Stimulated activated CD8-positive, alpha-beta memory T cell treated with anti-CD3 and anti-CD28 coated beads, Interleukin-12 subunit alpha, Interleukin-12 subunit beta, amount 100 ng/mL, for 24 hours (primary cell): ENCODE measurements around the gene TIMELESS.
"Not testable (repeated sequence)": the region's sequence is repeated elsewhere in the genome, so short reads cannot be mapped to it uniquely, and the experiment has no call there.

Experiments used
- DNase-seq: peaks from one replicate; pipeline ENCODE4 v3.0.0-alpha.2; 2020; ENCODE audit errors: extremely low read depth

The TIMELESS gene

DNA sequence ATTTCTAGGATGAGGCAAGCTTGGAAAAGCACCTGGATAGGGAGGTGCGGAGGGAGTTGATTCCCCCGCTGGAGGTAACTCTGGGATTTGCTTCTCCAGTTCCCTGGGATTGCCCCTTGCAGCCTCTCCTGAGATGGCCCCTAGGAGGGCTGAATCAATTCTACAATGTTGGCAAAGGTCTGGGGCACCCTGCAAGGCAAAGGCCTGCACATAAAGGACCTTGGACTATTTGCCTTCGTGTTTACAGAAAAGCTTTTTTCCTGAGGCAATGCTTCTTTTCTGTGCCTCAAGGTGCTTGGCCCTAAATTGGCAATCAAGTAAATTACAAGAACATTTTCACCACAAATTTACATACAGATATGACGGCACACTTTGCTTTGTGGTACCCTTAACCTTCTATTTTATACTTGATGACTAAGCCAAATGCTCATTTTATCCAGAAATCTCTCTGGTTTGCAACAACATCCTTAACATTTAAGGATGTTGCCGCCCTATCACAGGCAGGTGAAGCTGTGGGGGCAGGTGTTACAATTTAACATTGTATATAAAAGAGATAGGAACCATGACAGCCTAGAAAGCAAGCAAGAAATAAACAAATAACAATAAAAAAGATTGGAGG, 40.3 kb downstream of the TIMELESS start:
- DNase-seq: no peak

DNA sequence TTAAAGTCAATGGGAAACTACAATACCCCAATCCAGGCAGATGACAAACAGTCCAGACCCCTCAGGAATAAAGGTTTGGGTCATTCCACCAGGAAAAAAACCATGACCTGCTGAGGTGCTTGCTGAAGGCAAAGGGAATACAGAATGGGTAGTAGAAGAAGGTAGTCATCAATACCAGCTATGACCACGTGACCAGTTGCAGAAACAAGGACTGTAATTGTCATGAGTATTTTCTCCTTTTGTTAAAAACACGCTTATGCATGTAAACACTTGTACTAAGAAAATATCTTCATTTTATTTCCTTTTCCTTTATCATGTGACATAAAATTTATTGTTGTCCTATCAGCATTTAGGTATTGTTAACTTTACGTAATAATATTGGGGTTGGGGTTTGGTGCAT, 45.0 kb downstream of the TIMELESS start:
- DNase-seq: not testable (repeated sequence)

DNA sequence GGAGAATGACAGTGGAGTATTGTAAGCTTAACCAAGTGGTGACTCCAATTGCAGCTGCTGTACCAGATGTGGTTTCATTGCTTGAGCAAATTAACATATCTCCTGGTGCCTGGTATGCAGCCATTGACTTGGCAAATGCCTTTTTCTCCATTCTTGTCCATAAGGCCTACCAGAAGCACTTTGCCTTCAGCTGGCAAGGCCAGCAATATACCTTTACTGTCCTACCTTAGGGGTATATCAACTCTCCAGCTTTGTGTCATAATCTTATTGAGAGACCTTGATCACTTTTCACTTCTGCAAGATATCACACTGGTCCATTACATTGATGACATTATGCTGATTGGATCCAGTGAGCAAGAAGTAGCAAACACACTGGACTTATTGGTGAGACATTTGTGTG, 47.6 kb downstream of the TIMELESS start:
- DNase-seq: not testable (repeated sequence)

DNA sequence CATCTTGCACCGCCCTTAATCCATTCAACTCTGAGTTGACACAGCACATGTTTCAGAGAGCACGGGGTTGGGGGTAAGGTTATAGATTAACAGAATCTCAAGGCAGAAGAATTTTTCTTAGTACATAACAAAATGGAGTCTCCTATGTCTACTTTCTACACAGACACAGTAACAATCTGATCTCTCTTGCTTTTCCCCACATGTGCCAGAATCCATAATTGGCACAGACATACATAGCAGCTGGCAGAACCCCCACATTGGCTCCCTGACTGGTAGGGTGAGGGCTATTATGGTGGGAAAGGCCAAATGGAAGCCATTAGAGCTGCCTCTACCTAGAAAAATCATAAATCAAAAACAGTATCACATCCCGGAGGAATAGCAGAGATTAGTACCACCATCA, 48.1 kb downstream of the TIMELESS start:
- not testable (repeated sequence) for DNase-seq

DNA sequence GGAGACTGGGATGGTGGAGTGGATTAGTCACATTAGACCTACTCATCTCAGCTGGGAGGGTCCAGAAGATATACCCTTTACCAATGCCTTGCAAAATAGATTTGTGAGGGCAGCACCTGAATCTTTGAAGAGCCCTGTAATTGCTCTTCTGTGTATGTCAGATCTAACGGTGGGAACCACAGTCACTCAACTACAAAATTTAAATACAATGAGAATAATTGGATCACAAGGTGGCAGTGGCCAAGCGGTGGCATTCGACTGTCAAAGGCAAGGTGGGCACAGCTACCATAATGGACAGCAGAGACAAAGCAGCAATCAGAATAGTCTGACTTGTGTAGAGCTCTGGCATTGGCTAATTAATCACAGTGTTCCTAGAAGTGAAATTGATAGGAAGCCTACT, 49.8 kb downstream of the TIMELESS start:
- not testable (repeated sequence) for DNase-seq

DNA sequence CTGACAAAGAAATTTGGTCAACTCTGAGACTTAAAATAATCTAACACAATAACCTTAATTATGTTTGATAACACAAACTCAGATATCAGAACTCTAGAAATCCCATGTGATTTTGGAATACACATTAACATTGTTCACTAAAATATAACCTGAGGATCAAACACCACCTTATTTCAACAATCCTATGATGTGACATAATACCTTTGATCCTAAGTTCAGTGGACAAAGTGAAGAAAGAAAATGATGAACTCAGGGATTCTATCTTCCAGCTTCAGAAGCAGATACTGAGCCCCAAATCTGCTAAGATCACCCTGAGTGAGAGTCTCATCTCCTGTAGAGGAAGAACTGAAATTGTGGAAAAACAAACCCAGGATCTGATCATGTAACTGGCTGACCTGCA, 50.9 kb downstream of the TIMELESS start:
- DNase-seq: no peak

DNA sequence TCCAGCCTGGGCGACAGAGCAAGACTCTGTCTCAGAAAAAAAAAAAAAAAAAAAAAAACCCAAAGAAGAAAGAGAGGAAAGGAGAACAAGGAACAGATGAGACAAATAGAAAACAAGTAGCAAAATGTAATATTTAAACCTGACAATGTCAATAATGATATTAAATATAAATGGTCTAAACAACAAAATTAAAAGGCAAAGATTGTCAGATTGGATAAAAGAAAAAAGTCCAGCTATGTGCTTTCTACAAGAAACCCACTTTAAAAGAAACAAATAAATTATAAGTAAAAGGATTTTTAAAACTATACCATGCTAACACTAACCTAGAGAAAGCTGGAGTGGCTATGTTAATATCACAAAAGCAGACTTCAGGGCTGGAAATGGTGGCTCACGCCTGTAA, 56.9 kb downstream of the TIMELESS start:
- no peak for DNase-seq

DNA sequence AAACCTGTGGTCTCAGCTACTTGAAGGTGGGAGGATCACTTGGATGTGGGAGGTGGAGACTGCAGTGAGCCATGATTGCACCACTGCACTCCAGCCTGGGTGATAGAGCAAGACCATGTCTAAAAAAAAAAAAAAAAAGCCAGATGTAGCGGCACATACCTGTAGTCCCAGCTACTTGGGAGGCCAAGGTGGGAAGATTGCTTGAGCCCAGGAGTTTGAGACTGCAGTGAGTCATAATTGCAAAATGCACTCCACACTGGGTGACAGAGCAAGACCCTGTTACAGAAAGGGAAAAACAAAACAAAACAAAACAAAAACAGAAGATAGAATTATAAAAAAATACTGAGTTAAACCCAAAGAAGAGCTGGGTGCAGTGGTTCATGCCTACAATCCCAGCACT, 57.5 kb downstream of the TIMELESS start:
- DNase-seq: no peak

DNA sequence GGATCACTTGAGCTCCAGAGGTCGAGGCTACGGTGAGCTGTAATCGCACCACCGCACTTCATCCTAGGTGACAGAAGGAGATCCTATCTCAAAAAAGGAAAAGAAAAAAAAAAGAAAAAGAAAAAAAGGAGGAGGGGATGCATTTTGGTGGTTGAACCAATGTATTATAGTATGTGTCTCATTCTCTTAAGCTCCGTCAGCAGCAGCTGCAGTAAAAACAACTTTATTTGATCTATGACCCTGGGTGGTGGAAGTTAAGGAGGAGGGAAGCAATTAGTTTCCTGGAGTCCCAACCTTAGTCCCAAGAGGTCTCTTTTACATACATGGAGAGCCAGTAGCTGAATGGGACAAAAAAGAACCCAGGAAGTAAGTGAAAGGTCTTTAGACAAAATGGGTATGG, 59.8 kb downstream of the TIMELESS start:
- DNase-seq: no peak

DNA sequence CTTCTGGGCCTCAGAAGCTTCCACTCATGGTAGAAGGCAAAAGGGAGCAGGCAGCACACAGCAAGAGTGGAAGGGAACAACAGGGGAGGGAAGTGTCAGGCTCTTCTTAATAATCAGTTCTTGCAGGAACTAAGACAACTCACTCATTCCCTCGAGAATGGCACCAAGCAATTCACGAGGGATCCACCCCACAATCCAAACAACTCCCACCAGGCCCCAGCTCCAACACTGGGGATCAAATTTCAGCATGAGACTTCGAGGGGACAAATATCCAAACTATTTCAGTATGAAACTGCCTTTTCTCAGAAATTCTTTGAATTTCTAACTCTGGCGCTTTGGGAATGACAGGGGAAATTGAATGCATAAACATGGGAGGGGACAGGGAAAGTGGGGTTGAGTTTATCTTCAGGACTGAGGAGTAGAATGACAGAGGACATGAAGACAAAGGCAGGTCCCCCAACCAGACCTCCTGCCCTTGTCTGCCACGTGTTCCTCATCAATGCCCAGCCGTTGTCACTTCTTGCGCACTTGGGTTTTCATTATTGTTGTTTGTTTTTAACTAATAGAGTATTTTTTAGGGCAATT, 62.0 kb downstream of the TIMELESS start:
- no peak for DNase-seq

DNA sequence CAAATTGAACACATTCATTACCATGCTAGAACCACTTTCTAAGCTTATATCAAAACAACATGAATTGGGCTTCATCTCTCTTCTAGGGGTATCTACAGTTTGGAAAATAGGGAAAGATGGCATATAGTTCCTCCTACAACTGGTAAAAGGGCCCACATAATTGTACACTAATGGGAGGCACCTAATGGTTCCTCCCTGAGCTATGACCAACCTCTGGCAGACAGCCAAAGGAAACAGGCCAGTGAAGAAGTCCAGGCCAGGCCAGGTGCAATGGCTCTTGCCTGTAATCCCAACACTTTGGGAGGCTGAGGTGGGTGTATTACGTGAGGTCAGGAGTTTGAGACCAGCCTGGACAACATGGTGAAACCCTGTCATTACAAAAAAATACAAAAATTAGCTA, 63.4 kb downstream of the TIMELESS start:
- DNase-seq: no peak

DNA sequence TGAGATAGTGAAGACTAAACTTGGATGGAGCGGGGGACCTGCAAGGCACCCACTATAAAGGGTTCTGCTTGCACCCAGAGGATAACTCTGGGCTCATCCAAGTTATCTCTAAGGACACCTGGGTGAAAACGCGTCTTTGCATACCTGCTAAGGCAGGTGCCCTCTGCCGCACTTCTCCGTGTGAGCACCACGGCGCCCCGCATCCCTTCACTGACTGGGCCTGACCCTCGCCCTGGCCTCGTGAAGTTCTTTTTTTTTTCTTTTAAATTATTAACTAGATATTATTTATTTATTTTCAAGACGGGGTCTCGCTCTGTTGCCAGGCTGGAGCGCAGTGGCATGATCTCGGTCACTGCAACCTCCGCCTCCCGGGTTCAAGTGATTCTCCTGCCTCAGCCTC, 66.6 kb downstream of the TIMELESS start:
- DNase-seq: no peak

DNA sequence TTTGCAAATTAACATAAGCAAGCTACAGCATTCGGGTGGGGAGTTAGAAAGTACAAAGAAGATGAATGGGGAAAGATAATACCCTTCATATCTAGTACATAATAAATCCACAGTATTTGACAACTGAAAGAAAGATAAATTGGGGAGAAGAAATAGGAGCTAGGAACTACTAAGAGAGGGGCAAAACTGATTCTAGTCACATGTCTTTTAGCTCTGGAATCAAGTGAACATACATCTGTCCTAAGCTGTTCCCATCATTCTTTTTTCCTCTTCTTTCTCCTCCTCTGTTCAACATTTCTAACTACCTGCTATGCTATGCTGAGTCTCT, 71.3 kb downstream of the TIMELESS start:
- no peak for DNase-seq

DNA sequence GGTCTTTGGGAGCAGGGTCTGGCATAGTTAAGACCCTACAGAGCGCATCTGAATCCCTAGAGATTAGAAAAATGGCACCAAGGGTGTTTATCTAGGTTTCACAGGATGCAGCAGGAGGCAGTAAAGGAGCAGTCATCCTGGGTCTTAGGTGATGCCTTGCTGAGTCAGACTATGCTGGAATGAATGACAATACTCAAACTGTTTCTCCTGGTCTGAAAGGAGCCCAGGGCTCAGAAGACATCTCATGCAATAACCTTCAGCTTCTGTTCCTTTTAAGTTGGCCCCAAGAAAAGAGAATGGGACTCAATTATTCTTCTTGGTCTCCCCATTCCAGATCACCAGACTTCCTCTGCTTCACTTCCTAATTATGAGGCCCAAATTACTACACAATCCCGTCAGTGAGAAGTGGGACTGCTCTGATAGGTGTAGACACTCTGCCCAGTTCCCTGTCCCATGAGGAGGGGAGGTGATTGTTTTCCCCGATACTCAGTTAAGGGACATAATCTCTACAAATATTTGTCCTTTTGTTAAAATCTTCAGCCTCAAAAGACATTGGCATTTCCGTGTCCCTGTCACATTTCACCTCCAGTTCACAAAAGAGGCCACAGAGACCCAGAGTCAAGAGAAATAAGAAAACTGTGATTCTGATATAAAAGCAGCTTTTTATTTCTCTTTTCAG, 71.8 kb downstream of the TIMELESS start:
- no peak for DNase-seq

DNA sequence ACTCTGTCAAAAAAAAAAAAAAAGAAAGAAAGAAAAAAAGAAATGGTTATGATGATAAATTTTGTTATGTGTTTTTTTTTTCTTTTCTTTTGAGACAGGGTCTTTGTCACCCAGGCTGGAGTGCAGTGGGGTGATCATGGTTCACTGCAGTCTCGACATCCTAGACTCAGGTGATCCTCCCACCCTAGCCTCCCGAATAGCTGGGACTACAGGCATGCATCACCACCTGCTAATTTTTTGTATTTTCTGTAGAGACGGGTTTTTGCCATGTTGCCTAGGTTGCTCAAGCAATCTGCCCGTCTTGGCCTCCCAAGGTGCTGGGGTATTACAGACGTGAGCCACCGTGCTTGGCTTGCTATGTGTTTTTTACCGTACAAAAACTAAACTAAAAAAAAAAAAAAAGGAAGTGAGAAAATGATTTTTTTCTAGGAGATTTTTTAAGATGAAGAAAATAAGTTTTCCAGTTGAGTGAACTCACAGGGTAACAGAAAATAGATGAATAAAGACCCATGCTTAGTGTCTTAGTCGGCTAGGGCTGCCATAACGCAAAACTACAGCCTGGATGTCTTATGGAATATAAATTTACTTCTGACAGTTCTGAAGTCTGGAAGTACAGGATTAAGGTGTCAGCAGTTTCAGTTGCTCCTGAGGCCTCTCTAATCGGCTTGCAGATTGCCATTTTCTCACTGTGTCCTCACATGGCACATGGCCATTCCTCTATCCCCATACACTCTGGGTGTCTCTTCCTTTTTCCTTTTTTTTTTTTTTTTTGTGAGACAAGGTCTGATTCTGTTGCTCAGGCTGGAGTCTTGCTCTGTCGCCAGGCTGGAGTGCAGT, 73.4 kb downstream of the TIMELESS start:
- no peak for DNase-seq

DNA sequence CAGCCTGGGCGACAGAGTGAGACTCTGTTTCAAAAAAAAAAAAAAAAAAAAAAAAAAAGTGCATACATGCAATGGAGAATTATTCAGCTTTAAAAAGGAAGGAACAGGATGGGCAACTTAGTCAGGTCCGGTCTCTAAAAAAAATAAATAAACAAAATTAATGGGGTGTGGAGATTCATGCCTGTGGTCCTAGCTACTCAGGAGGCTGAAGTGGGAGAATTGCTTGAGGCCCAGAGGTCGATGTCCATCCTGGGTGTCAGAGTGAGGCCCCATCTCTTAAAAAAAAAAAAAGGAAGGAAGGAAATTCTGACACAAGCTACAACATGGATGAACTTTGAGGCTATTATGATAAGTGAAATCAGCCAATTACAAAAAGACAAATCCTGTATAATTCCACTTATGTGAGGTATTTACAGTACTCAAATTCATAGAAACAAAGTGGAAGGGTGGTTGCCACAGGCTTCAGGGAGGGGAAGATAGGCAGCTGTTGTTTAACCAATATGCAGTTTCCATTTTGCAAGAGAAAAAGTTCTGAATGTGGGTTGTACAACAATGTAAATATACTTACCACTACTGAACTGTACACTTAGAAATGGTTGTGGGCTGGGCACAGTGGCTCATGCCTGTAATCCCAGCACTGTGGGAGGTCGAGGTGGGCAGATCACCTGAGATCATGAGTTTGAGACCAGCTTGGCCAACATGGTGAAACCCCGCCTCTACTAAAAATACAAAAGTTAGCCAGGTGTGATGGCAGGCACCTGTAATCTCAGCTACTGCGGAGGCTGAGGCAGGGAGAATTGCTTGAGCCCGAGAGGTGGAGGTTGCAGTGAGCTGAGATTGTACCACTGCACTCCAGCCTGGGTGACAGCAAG, 74.3 kb downstream of the TIMELESS start:
- DNase-seq: no peak

DNA sequence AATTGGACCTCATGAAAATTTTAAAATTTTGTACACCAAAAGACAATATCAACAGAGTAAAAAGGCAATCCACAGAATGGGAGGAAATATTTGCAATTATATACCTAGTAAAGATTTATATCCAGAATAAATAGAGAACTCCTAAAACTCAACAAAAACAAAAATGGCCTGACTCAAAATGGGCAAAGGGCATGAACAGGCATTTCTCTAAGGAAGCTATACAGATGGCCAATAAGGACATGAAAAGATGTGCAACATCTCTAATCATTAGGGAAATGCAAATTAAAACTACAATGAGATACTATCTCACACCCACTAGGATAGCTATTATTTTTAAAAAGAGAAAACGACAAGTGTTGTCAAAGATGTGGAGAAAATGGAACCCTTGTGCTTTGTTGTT, 75.7 kb downstream of the TIMELESS start:
- DNase-seq: no peak

DNA sequence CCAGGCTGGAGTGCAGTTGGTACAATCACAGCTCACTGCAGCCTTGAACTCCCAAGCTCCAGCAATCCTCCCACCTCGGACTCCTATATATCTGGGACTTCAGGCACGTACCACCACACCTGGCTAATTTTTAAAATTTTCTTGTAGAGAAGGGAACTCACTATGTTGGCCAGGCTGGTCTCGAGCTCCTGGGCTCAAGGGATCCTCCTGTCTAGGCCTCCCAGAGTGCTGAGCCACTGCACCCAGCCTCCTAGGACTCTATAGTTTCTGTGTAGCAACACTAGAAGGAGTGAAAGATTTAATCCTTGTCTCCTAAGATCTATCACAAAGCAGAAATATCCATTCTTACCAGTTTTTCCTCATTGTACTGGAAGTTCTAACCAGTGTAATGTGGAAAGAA, 82.3 kb downstream of the TIMELESS start:
- DNase-seq: no peak
